ENCODE measurements around the gene RFNG. TPM values are rescaled to one million over a fixed set of nuclear protein-coding genes. Genes with fewer than 3 reads are reported as not detected.

RFNG gene
- total and polyA plus RNA-seq, 10 of the 15 experiments (the other 5 are each of a cell fraction or from before 2014, with no cell fraction given) = 0.10 to 19.6 (median 6.2) TPM

DNA sequence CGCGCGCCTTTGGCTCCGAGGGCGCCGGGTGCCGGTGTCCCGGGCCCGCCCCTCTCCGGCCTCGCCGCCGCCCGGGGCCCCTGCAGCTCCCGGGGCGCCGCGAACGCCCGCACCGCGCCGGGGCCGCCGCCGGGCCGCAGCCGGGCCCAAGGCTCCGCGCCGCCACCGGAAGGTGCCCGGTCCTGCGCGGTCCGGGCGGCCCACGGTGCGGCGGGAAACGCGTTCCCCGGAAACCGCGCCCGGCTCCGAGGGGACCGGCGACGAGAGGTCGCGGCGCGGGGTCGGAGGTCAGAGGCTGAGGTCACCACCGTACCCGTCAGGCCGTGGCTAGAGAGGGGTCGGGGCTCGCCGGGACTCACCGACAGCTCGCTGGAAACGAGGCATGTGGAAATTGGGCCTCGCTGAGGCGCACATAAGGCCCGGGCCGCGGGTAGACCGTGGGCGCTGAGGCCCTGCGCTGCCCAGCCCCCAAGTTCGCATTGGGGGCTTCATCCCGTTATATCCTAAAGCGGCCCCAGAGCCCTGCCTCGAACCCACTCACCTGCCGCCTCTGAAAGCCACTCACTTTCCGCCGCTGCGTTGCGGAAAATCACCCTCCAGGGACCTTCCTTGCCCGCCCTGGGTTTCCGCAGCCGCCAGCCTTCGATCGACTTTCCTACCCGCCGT lies 14.2 kb upstream of the RFNG start, which contains the start of gene DUS1L:
Gene DUS1L, minus strand, starts transcription at position 167 of the 666 bp plus-strand sequence. CDS start 745 bp downstream, outside the sequence.
- DNase-seq (ENCODE audit: low read depth, low spot score) (no peak), ATAC-seq (peak; percentile 75), FAIRE-seq (peak; percentile 56)
- H3K9ac ChIP-seq (ENCODE audit: control insufficient read depth, insufficient read depth, low read length) = peak within 1 kb of the TSS; percentile 90
- peaks cover 20% of the 10 kb centered on the region for H3K79me2 ChIP-seq (ENCODE audit: control insufficient read depth, insufficient read depth, low read length)
- peak within 1 kb of the TSS; percentile 85 for H2AFZ ChIP-seq (ENCODE audit: control insufficient read depth, low read depth, low read length)
- no peaks in the 10 kb centered on the region for H3K9me3 ChIP-seq (replicated peaks; ENCODE audit: control insufficient read depth, insufficient read depth, low read length)
- POLR2A ChIA-PET = interaction anchor here (0.6 to 1.5 kb wide), 5 partner anchors 10 to 66 kb away, joined by 3 to 8 read pairs (median 4); partner anchors contain the start of genes DCXR and FASN
- RAD21 ChIA-PET (ENCODE audit: unreplicated experiment) = no interaction called here
- H3K27ac ChIP-seq (ENCODE audit: control insufficient read depth, insufficient read depth) = peak within 1 kb of the TSS; percentile 65
- peaks cover 3 to 4% of the 10 kb centered on the region in 2 experiments; a peak in 3 of 4 replicates for H3K36me3 ChIP-seq (ENCODE audit: control insufficient read depth in 2 of 2, insufficient read depth in 2 of 2, low read length in 1 of 2)
- peak within 1 kb of the TSS; percentile 82 for H3K4me2 ChIP-seq (ENCODE audit: control insufficient read depth, insufficient read depth)
- no peaks in the 10 kb centered on the region for H3K27me3 ChIP-seq (replicated peaks in 1 of 2; ENCODE audit: control insufficient read depth in 2 of 2, insufficient read depth in 2 of 2, low read length in 1 of 2)
- in situ Hi-C loops (cut with MboI) = no loop called here
- SMC1A ChIA-PET (ENCODE audit: uncharacterized antibody, unreplicated experiment) = interaction anchor here (2.2 kb wide), 1 partner anchor 28 kb away, joined by 5 read pairs; the partner anchor contains the start of gene DCXR
- no peaks in the 10 kb centered on the region for H4K20me1 ChIP-seq (ENCODE audit: control insufficient read depth, insufficient read depth)
- intact Hi-C loops (cut with micrococcal nuclease; ENCODE audit: unreplicated experiment) = no loop called here
- 11% methylated on average over 69 of the region's 88 CpGs for WGBS (ENCODE audit: insufficient coverage, insufficient replicate concordance, low lambda C conversion rate, missing lambda C conversion rate)
- BruUV-seq (replicated peaks) = TSS peak; percentile 93
- peaks cover 8% of the 10 kb centered on the region for H3K4me1 ChIP-seq (ENCODE audit: control insufficient read depth, insufficient read depth, low read length)
- H3K4me3 ChIP-seq = peak within 1 kb of the TSS; percentile 90
- CTCF ChIA-PET = interaction anchor here (1.0 kb wide), 2 partner anchors 28 to 31 kb away, joined by 3 to 5 read pairs; partner anchors contain the start of gene DCXR
- no peak for TF ChIP-seq WRNIP1 (IDR thresholded peaks at IDR 0.05; ENCODE audit: borderline replicate concordance, low read depth, low read length)
- TF ChIP-seq CBFB (IDR thresholded peaks at IDR 0.05; ENCODE audit: low read depth) = no peak
- peak; percentile 88 for TF ChIP-seq MTA2 (IDR thresholded peaks at IDR 0.05; ENCODE audit: low read depth)
- no peak for TF ChIP-seq SPI1 (IDR thresholded peaks at IDR 0.05; ENCODE audit: borderline replicate concordance, insufficient read depth, low read depth, low read length)
- TF ChIP-seq ZBED1 (IDR thresholded peaks at IDR 0.05; ENCODE audit: borderline replicate concordance) = no peak
- no peak for TF ChIP-seq CEBPZ (IDR thresholded peaks at IDR 0.05; ENCODE audit: low read depth, low read length)
- TF ChIP-seq SKIL (IDR thresholded peaks at IDR 0.05; ENCODE audit: low read depth, poor library complexity, severe bottlenecking) = no peak
- TF ChIP-seq, protein P1, sequence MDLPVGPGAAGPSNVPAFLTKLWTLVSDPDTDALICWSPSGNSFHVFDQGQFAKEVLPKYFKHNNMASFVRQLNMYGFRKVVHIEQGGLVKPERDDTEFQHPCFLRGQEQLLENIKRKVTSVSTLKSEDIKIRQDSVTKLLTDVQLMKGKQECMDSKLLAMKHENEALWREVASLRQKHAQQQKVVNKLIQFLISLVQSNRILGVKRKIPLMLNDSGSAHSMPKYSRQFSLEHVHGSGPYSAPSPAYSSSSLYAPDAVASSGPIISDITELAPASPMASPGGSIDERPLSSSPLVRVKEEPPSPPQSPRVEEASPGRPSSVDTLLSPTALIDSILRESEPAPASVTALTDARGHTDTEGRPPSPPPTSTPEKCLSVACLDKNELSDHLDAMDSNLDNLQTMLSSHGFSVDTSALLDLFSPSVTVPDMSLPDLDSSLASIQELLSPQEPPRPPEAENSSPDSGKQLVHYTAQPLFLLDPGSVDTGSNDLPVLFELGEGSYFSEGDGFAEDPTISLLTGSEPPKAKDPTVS (IDR thresholded peaks at IDR 0.05; ENCODE audit: low read depth, low read length) = 0 out of 2 replicates have a peak, but pooled peaks have one; percentile 29
- TF ChIP-seq POLR2AphosphoS5 (IDR thresholded peaks at IDR 0.05; ENCODE audit: low read length) = no peak
- no peak for TF ChIP-seq TCF7 (IDR thresholded peaks at IDR 0.05; ENCODE audit: borderline replicate concordance)
- TF ChIP-seq SMAD1 (IDR thresholded peaks at IDR 0.05; ENCODE audit: low read depth, partially characterized antibody) = no peak
- TF ChIP-seq TCF12 (IDR thresholded peaks at IDR 0.05; ENCODE audit: low read depth, low read length) = 0 out of 2 replicates have a peak, but pooled peaks have one; percentile 36
- no peak for TF ChIP-seq PAX8 (IDR thresholded peaks at IDR 0.05)
- TF ChIP-seq JUND (IDR thresholded peaks at IDR 0.05; ENCODE audit: low read depth, low read length) = no peak
- TF ChIP-seq SIN3A (IDR thresholded peaks at IDR 0.05; ENCODE audit: low read depth, low read length) = 0 out of 2 replicates have a peak, but pooled peaks have one; percentile 22
